ENCODE data around the gene DAGLB.

DNA sequence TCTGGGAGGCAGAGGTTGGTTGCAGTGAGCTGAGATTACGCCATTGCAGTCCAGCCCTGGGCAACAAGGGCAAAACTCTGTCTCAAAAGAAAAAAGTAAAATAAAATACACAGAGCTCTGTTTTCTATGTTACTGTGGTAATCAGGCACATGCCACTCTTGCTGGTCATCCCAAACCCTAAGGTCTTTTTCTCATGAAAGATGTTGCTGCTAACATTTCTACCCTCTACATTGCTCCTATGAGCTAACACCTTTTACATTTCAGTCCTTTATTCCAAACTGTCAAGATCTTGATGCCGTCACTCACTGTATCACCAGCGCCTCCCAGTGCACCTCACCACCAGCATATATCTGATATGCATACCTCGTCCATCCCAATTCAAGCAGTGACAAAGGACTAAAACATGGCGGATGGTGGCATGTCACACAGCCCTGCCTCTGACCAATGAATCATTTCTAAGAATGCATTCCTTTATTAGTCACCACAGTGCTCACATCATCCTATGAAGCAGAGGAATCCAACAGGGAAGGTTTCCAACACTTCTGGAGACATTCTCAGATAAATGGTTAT is 4.3 kb downstream of the DAGLB start:
- TF ChIP-seq TARDBP (IDR thresholded peaks at IDR 0.05) (no peak), LEF1 (IDR thresholded peaks at IDR 0.05; ENCODE audit: borderline replicate concordance) (no peak), FOXM1 (IDR thresholded peaks at IDR 0.05; ENCODE audit: borderline replicate concordance) (no peak)

Data from HEK293T (cell line).